ENCODE data around the gene PEBP1. TPM values are rescaled to one million over a fixed set of nuclear protein-coding genes. Genes with fewer than 3 reads are reported as not detected.

The PEBP1 gene
- total RNA-seq, 1 experiment from 2014 or later = 368 TPM

- intact Hi-C loops (cut with micrococcal nuclease) = no loop called here
- H4K20me1 ChIP-seq (ENCODE audit: low read length) = no peaks in the 10 kb centered on the region
These were observed 11.5 kb upstream of the PEBP1 start for GRCh38 chr12:118124333-118124874.

GRCh38 chr12:118125743-118126118, 10.2 kb upstream of the PEBP1 start:
- no peak for ATAC-seq
- DNase-seq = no peak
- H3K27ac ChIP-seq (ENCODE audit: low read length) = no peak overlapping the region
- H3K27me3 ChIP-seq (ENCODE audit: low read length) = no peaks in the 10 kb centered on the region
- H3K4me1 ChIP-seq (ENCODE audit: insufficient read depth, low read length) = peaks cover 4% of the 10 kb centered on the region; the same call in 1 of the 2 replicates
- BruUV-seq (replicated peaks) = no TSS peak
- H3K36me3 ChIP-seq (ENCODE audit: low read depth, low read length) = no peaks in the 10 kb centered on the region
- H3K9me3 ChIP-seq (ENCODE audit: low read length) = no peaks in the 10 kb centered on the region
- no peak for TF ChIP-seq EZH2 (IDR thresholded peaks at IDR 0.05; ENCODE audit: low read length, unreplicated experiment)
- no peak for TF ChIP-seq CTCF (conservative IDR thresholded peaks at IDR 0.05; ENCODE audit: low read depth, low read length)
- H4K20me1 ChIP-seq (ENCODE audit: low read length) = no peaks in the 10 kb centered on the region
- no peak overlapping the region for H2AFZ ChIP-seq (ENCODE audit: low read length)
- ChIA-PET CTCF (no interaction called here), POLR2A (ENCODE audit: unreplicated experiment) (no interaction called here)
- H3K9me2 ChIP-seq (replicated peaks; ENCODE audit: low read length) = no peaks in the 10 kb centered on the region
- no peak overlapping the region for H3K4me2 ChIP-seq (ENCODE audit: low read length)
- intact Hi-C loops (cut with micrococcal nuclease) = no loop called here
- no peak overlapping the region for H3K9ac ChIP-seq (ENCODE audit: low read length)
- H3K79me2 ChIP-seq (ENCODE audit: low read length) = no peaks in the 10 kb centered on the region
- no peaks in the 10 kb centered on the region for H3F3A ChIP-seq (ENCODE audit: low read length, unreplicated experiment)
- no peak overlapping the region for H3K4me3 ChIP-seq (ENCODE audit: low read length)

More at GRCh38 chr12:118124333-118124874, 11.5 kb upstream of the PEBP1 start:
- Histone ChIP-seq H3K4me2 (ENCODE audit: low read length) (no peak overlapping the region), H3K9me2 (replicated peaks; ENCODE audit: low read length) (no peaks in the 10 kb centered on the region), H3K36me3 (ENCODE audit: low read depth, low read length) (no peaks in the 10 kb centered on the region), H3K79me2 (ENCODE audit: low read length) (no peaks in the 10 kb centered on the region), H3K4me3 (ENCODE audit: low read length) (no peak overlapping the region), H3K9me3 (ENCODE audit: low read length) (no peaks in the 10 kb centered on the region), H3K4me1 (ENCODE audit: insufficient read depth, low read length) (peaks cover 8% of the 10 kb centered on the region; the same call in 1 of the 2 replicates), H3F3A (ENCODE audit: low read length, unreplicated experiment) (no peaks in the 10 kb centered on the region), H3K9ac (ENCODE audit: low read length) (no peak overlapping the region), H3K27me3 (ENCODE audit: low read length) (no peaks in the 10 kb centered on the region), H2AFZ (ENCODE audit: low read length) (no peak overlapping the region), H3K27ac (ENCODE audit: low read length) (no peak overlapping the region)
- no TSS peak for BruUV-seq (replicated peaks)
- ATAC-seq = no peak
- no peak for DNase-seq
- TF ChIP-seq CTCF (conservative IDR thresholded peaks at IDR 0.05; ENCODE audit: low read depth, low read length) = no peak
- no peak for TF ChIP-seq EZH2 (IDR thresholded peaks at IDR 0.05; ENCODE audit: low read length, unreplicated experiment)
- TF ChIP-seq EZH2phosphoT487 (IDR thresholded peaks at IDR 0.05; ENCODE audit: borderline replicate concordance, low read length) = no peak
- ChIA-PET POLR2A (ENCODE audit: unreplicated experiment) (interaction anchor here (0.7 kb wide), 1 partner anchor 245 kb away, joined by 5 read pairs; no protein-coding TSS in a partner anchor), CTCF (interaction anchor here (0.6 kb wide), 1 partner anchor 1866 kb away, joined by 5 read pairs; no protein-coding TSS in a partner anchor)

- Histone ChIP-seq H3K4me3 (ENCODE audit: low read length) (no peak overlapping the region), H3K4me2 (ENCODE audit: low read length) (no peak overlapping the region), H3K9me3 (ENCODE audit: low read length) (no peaks in the 10 kb centered on the region), H3K36me3 (ENCODE audit: low read depth, low read length) (no peaks in the 10 kb centered on the region), H4K20me1 (ENCODE audit: low read length) (no peaks in the 10 kb centered on the region), H2AFZ (ENCODE audit: low read length) (no peak overlapping the region), H3K9ac (ENCODE audit: low read length) (no peak overlapping the region), H3K27me3 (ENCODE audit: low read length) (no peaks in the 10 kb centered on the region), H3K9me2 (replicated peaks; ENCODE audit: low read length) (no peaks in the 10 kb centered on the region), H3K27ac (ENCODE audit: low read length) (no peak overlapping the region), H3K4me1 (ENCODE audit: insufficient read depth, low read length) (0 out of 2 replicates have a peak, but pooled peaks cover under 1% of the 10 kb centered on the region), H3K79me2 (ENCODE audit: low read length) (no peaks in the 10 kb centered on the region), H3F3A (ENCODE audit: low read length, unreplicated experiment) (no peaks in the 10 kb centered on the region)
- no peak for DNase-seq
- no peak for ATAC-seq
- POLR2A ChIA-PET (ENCODE audit: unreplicated experiment) = no interaction called here
- intact Hi-C loops (cut with micrococcal nuclease) = no loop called here
- BruUV-seq (replicated peaks) = no TSS peak
- TF ChIP-seq CTCF (conservative IDR thresholded peaks at IDR 0.05; ENCODE audit: low read depth, low read length) (no peak), EZH2phosphoT487 (IDR thresholded peaks at IDR 0.05; ENCODE audit: borderline replicate concordance, low read length) (no peak), EZH2 (IDR thresholded peaks at IDR 0.05; ENCODE audit: low read length, unreplicated experiment) (no peak)
- CTCF ChIA-PET = no interaction called here
These were observed 9.7 kb upstream of the PEBP1 start for GRCh38 chr12:118126119-118126757.

Data from PC-3 (cell line).